ENCODE results near the gene TMEM250.

Gene TMEM250

DNA sequence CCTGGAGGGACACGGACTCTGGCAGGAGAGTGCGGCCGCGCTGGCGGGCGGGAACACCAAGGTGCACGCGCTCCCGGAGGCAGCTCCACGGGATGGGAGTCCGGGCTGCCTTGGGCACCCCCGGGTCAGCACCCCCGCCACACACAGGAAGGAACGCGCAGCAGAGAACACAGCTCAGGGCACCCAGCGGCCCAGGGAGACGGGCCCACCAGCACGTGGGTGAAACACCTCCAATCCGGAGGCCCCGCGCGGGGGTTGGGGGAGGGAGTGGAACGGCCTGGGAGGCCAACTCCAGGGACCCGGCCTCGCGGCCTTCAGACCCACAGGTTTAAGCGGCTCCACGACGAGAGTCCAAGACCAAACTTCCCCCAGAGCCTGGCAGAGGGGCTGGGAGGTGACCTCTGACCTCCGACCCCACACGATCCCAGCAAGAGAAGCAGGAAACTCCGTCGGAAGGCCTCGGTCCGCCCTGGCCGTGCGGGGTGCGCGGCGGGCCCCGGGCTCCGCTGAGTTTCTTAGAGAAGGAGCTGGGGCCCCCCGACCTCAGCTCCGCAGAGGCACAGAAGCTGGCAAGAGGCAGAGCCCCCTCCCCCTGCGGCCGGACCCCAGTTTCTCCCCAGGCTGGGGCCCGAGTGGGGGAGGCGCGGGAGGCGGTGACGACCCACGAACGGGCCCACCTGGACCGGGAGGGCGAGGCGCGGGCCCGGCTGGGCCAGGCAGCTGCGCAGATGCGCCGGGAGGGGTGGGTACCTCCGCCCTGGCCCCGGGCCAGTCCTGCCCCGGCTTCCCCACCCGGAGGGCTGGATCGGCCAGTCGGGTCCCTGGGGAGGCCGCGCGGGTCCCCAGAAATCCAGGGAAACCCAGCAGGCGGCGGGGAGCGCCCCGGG lies 24.4 kb downstream of the TMEM250 start:
- DNase-seq (ENCODE audit: low read depth): no peak

GRCh38 chr9:136093346-136093986 lies 25.2 kb downstream of the TMEM250 start:
- no peak for DNase-seq (ENCODE audit: low read depth)

GRCh38 chr9:136092741-136093140 lies 25.9 kb downstream of the TMEM250 start:
- no peak for DNase-seq (ENCODE audit: low read depth)

DNA sequence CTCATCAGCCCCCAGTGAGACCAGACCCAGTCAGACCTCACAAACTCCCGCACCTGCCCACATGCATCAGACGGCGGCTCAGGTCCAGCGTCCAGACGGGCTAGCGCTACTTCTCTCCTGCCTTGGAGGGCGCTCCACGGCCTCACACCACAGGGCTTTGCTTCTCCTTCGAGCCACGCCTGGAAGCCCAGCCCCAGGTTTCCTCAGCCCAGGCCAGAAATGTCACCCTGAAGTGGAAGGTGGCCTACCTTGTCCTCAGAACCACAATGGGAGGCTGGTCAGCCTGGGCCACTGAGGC lies 26.4 kb downstream of the TMEM250 start:
- no peak for DNase-seq (ENCODE audit: low read depth)

DNA sequence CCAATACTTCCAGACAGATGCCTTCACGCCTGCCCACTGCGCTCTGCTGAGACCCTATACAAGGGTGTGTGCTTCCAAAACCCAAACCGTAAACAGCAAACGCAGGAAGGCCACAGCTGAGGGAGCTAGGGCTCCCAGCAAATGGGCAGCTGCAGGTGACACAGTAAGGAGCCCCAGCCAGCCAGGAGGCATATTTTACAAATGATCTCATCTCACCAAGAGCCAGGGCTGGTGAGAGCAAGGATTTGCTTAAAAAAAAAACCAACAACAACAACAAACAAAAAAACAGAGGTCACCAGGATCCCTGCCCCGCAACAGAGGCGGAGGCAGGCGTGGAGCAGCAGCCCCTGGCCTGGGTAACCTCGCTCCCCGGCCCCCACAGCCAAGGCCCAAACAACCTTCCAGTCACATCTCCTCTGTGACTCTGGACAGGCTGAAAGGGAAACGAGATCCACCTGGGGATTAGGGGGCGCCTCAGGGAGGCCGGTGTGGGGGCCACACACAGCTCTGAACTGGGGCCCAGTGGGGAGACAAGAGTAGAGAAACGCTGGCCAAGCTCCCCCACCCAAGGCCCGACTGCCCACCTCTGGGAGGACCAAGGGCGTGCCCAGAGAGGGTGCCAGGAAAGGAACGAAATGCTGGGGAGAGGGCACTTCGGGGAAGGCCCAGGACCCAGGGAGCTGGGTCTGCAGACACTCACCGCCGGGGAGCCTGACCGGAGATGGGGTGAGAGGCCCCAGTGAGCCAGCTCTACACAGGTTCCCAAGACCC lies 26.9 kb downstream of the TMEM250 start:
- DNase-seq (ENCODE audit: low read depth): no peak

GRCh38 chr9:136090768-136091581 lies 27.7 kb downstream of the TMEM250 start:
- no peak for DNase-seq (ENCODE audit: low read depth)

GRCh38 chr9:136090056-136090735 lies 28.5 kb downstream of the TMEM250 start:
- no peak for DNase-seq (ENCODE audit: low read depth)

GRCh38 chr9:136089697-136090045 lies 29.0 kb downstream of the TMEM250 start:
- DNase-seq (ENCODE audit: low read depth): no peak

DNA sequence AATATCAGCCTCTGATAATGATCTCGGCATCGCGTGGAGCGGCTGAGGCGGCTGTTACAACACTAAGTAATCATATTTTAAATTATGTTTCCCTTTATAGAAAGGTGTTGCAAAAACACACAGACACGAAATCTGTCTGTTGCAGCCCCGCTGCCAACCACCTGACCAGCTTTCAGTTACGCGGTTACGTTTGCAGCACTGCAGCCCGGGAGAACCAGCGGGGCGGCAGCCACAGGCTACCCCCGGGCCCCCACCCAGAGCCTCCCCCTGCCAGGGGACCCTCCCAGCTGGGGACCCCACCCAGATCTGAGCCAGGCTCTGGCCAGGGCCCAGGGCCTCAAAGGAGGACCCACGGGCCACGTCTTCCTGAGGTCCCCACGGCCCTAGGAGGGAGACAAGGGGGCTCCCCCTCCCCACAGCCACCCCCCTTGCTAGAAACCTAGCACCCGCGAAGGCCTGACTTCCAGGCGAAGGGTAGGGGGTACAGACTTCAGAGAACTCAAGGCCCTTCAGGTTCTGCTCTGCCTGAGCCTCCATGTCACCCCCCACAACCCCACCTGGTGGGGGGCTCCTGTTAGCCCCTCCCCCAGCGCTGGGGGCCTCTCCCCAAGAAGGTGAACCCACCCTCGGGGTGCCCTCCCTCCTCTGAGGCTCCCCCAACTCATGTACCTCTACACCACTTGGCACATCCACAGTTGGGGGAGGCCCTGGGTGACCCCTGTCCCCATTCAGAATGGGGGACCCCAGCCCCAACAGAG lies 29.6 kb downstream of the TMEM250 start:
- no peak for DNase-seq (ENCODE audit: low read depth)

DNA sequence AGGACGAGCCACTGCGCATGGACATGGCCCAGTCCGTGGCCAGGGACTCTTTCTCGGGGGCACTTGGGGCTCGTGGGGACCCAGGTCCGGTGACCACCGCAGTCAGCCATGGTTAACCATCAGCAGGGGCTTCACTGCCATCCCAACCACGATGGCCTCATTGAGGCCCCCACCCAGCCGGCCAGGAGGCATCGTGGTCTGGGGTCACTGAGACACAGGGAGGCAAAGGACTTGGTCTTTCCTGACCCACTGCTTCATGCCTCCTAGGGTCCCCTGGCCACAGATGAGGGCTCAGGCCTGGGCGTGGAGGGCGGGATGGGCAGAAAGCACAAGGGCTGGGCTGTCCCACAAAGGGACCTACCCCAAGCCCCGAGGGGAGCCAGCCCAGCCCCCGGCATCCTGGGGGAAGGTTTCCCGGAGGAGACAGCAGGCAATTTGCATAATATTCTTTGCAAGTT lies 30.2 kb downstream of the TMEM250 start:
- no peak for DNase-seq (ENCODE audit: low read depth)

- no peak for DNase-seq (ENCODE audit: low read depth)
Observed at GRCh38 chr9:136087741-136088480, 30.8 kb downstream of the TMEM250 start.

DNA sequence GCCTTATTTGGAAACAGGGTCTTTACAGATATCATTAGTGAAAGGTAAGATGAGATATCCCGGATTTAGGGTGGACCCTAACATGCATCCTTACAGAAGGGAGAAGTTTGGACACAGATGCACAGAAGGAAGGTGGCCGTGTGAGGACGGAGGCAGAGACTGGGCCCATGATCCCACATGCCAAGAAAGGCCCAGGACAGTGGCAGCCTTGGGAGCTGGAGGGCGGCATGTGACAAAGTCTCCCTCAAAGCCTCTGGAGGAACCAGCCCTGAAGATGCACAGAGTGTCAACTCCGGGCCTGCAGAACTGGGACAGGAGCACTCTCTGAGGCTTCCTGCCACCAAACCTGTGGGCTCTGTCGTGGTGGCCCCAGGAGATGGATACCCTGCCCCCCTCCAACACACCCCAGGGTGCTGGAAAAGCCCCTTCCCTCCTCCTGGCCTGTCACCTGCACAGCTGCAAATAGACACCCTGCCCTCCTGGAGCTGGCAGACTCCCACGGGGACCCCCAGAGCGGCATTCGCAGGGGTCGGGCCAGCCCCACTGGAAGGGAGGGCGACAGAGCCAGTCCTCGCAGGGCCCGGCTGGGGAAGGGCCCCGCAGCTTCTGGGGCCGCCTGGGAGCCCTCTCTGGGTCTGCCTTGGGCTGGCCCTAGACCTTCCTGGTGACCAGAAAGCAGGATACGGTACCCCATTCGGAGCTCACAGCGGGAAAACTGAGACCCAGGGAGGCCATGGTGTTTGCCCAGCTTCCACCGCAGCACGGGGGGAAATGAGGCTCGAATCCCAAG lies 31.5 kb downstream of the TMEM250 start:
- no peak for DNase-seq (ENCODE audit: low read depth)

GRCh38 chr9:136086213-136086881 lies 32.3 kb downstream of the TMEM250 start:
- DNase-seq (ENCODE audit: low read depth): no peak

- no peak for DNase-seq (ENCODE audit: low read depth)
Observed at GRCh38 chr9:136085815-136086212, 32.9 kb downstream of the TMEM250 start.

DNA sequence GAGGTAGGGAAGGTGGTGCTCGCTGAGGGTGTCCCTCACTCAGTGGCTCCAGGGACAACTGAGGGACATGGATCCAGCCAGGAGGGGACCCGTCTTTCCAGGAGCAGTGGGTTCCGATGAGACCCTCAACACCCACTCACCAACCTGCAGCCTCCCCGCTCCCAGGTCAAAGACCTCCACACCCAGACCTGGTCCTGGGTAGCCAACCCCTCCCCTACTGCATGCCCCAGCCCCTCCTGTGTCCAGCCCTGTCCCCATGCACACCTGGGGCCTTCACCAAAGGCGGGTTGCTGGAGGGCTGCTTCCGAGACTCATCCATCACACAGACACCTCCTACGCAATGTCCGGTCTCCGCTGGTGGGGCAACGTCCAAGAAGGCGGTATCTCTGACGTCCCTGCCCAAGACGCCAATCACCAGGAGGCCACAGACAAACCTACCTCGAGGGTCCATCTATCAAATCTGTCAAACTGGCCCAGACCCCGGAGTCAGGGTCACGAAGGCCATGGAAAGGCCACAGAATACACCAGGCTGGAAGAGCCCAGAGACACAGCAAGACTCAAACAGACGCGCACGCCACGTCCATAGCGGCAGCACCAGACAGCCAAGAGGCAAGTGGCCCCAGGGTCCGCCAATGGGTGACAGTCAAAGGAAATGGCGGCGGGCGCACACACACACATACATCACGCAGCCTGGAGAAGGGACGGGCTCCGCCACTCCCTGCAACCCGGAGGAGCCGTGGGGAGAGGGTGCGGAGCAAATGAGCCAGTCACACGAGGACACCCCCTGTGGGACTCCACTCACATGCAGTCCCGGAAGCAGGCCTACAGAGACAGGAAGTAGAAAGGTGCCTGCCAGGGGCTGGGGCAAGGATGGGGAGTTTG lies 34.4 kb downstream of the TMEM250 start:
- no peak for DNase-seq (ENCODE audit: low read depth)

- no peak for DNase-seq (ENCODE audit: low read depth)
Observed at GRCh38 chr9:136083558-136084062, 35.1 kb downstream of the TMEM250 start.

All from activated T-cell treated with anti-CD3 and anti-CD28 coated beads for 24 hours (primary cell).